Activated CD4-positive, alpha-beta T cell treated with anti-CD3 and anti-CD28 coated beads for 36 hours (primary cell): Measurements from ENCODE around the gene KIF21B. TPM values are rescaled to one million over a fixed set of nuclear protein-coding genes. Genes with fewer than 3 reads are reported as not detected.

Source experiments
- ATAC-seq: fragments of 200-7000 bp; cut with Tn5 transposase; one replicate; pipeline ENCODE4 v1.10.0; 2021; ENCODE audit warnings: mild to moderate bottlenecking, moderate library complexity
- CTCF ChIA-PET: fragments of 350-600 bp; sonication (Branson Sonifier 250); formaldehyde crosslinking; loops from one replicate; lab custom pipeline; 2021; ENCODE audit warnings: antibody characterized with exemption; lab: Charles Lee
- POLR2A ChIA-PET: fragments of 350-600 bp; sonication (Branson Sonifier 250); formaldehyde crosslinking; loops from one replicate; lab custom pipeline; 2021; ENCODE audit warnings: antibody characterized with exemption, inconsistent platforms; lab: Charles Lee
- DNase-seq: peaks from one replicate; pipeline ENCODE4 v3.0.0-alpha.2; 2020
- H3K27ac Mint-ChIP-seq: one replicate; pipeline ENCODE4 v1.8.0; 2021; ENCODE audit warnings: mixed read lengths
- H3K27me3 Mint-ChIP-seq: one replicate; pipeline ENCODE4 v1.8.0; 2021; ENCODE audit warnings: mixed read lengths
- H3K36me3 Mint-ChIP-seq: one replicate; pipeline ENCODE4 v1.8.0; 2021; ENCODE audit warnings: low read depth, mixed read lengths
- H3K4me1 Mint-ChIP-seq: one replicate; pipeline ENCODE4 v1.8.0; 2021; ENCODE audit warnings: mixed read lengths
- H3K4me3 Mint-ChIP-seq: one replicate; pipeline ENCODE4 v1.8.0; 2021; ENCODE audit warnings: mild to moderate bottlenecking, moderate library complexity, mixed read lengths
- H3K9me3 Mint-ChIP-seq: one replicate; pipeline ENCODE4 v1.8.0; 2021; ENCODE audit warnings: low read depth, mixed read lengths
- intact Hi-C, 2 experiments: fragments of 100-400 bp; cut with DNase I in 1 of 2; cut with micrococcal nuclease in 1 of 2; formaldehyde crosslinking; loops; one replicate each; pipeline versions ENCODE4 v1.14.2 to v1.15.1; 2022 to 2024; cut with DNase I, micrococcal nuclease
- total RNA-seq, 2 experiments: library from RNA; stranded (reverse); gene quantifications; one replicate each; pipeline ENCODE4 v1.2.3, GENCODE V29; 2021

Gene KIF21B
- total RNA-seq, 2 experiments from 2014 or later = 62.8 to 67.1 TPM

DNA sequence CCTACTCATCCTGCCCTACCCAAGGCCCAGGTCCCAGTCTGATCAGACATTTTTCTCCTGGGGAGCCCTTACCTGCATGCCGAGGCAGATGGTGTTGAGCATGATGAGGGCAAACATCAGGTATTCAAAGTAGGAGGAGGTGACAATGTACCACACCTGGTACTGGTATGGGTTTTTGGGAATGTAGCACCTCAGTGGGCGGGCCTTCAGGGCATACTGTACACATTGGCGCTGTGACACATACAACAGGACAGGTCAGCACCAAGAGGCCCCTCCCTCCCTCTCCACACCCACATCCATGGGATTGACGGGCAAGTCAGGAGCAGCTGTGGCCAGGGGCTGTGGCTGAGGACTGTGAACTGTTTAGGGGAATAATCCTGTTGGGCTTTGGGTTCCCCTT, 37.1 kb upstream of the KIF21B start:
- Mint-ChIP-seq H3K27me3 (no peaks in the 10 kb centered on the region), H3K27ac (no peak overlapping the region), H3K4me1 (peaks cover 17% of the 10 kb centered on the region), H3K9me3 (no peaks in the 10 kb centered on the region), H3K4me3 (no peak overlapping the region), H3K36me3 (no peaks in the 10 kb centered on the region)
- intact Hi-C loops = no loop called here
- ChIA-PET POLR2A (no interaction called here), CTCF (no interaction called here)
- DNase-seq (no peak), ATAC-seq (no peak)

GRCh38 chr1:201059871-201060555, 36.5 kb upstream of the KIF21B start:
- Mint-ChIP-seq H3K36me3 (no peaks in the 10 kb centered on the region), H3K4me1 (peaks cover 17% of the 10 kb centered on the region), H3K27me3 (no peaks in the 10 kb centered on the region), H3K4me3 (no peak overlapping the region), H3K9me3 (no peaks in the 10 kb centered on the region), H3K27ac (no peak overlapping the region)
- no peak for ATAC-seq
- intact Hi-C loops = no loop called here
- ChIA-PET POLR2A (no interaction called here), CTCF (interaction anchor here (0.6 to 1.0 kb wide), 3 partner anchors 32 to 438 kb away, joined by 3 to 4 read pairs (median 3); no protein-coding TSS in a partner anchor)
- DNase-seq = no peak

DNA sequence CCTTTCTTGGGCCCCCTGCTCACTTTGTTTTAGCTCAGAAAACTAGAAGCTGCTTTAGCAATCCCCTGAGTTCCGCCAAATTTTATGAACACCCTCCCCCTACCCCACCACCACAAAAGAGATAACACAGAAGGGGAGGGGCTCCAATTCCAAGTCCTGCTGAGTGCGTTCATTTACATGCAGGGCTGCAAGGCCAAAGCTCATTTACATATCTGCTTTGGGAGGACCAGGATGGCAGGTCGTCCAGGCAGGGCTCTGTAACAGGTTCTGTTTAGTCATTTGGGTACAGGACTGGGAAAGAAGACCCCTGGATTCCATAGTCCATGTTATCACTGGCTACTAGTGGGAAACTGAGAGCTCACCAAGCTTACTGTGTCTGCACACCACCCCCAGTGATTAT, 35.9 kb upstream of the KIF21B start:
- DNase-seq (no peak), ATAC-seq (no peak)
- POLR2A ChIA-PET = no interaction called here
- intact Hi-C loops = no loop called here
- Mint-ChIP-seq H3K27me3 (no peaks in the 10 kb centered on the region), H3K4me3 (no peak overlapping the region), H3K9me3 (no peaks in the 10 kb centered on the region), H3K4me1 (peaks cover 17% of the 10 kb centered on the region), H3K36me3 (no peaks in the 10 kb centered on the region), H3K27ac (no peak overlapping the region)
- CTCF ChIA-PET = interaction anchor here (0.6 to 2.3 kb wide), 5 partner anchors 21 to 437 kb away, joined by 3 to 8 read pairs (median 4); no protein-coding TSS in a partner anchor

GRCh38 chr1:201054091-201054543, 30.6 kb upstream of the KIF21B start:
- ChIA-PET POLR2A (no interaction called here), CTCF (no interaction called here)
- peaks cover 23% of the 10 kb centered on the region for H3K4me1 Mint-ChIP-seq
- no peak for DNase-seq
- H3K9me3 Mint-ChIP-seq = no peaks in the 10 kb centered on the region
- no peak overlapping the region for H3K27ac Mint-ChIP-seq
- H3K27me3 Mint-ChIP-seq = no peaks in the 10 kb centered on the region
- intact Hi-C loops = no loop called here
- no peak overlapping the region for H3K4me3 Mint-ChIP-seq
- no peaks in the 10 kb centered on the region for H3K36me3 Mint-ChIP-seq
- ATAC-seq = no peak

DNA sequence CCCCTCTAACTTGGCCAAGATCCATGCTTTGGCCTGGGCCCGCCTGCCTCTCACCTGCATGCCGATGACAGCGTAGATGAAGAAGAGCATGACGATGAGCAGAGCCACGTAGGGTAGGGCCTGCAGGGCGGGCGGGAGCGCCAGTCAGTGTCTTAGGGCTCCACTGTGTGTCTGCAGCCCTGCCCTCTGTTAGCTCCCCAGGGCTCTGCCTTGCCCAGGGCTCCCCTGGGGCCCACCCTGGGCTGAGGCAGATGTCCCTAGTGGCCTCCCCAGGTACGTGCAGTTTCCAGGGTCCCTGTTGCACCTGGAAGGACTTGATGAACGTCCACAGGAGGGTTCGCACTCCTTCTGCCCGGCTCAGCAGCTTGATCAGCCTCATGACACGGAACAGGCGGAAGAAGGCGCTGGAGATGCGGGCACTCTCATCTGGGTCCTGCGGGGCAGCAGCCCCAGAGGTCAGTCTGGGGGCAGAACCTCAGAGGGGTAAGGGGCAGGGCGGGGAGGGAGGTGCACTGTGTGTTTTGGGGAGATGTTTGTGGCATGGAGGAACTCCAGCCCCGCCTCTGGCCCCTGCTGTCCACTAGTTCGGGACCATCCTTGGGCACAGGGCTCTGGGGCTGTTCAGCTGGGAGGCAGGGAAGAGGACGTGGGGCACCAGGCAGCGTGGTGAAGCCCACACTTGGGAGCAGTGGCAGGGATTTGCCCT, 29.8 kb upstream of the KIF21B start:
- POLR2A ChIA-PET = no interaction called here
- DNase-seq = no peak
- H3K36me3 Mint-ChIP-seq = no peaks in the 10 kb centered on the region
- intact Hi-C loops = no loop called here
- no peak overlapping the region for H3K27ac Mint-ChIP-seq
- no peaks in the 10 kb centered on the region for H3K9me3 Mint-ChIP-seq
- no peak overlapping the region for H3K4me3 Mint-ChIP-seq
- CTCF ChIA-PET = interaction anchor here (1.2 to 1.7 kb wide), 2 partner anchors 72 to 73 kb away, joined by 3 to 5 read pairs; no protein-coding TSS in a partner anchor
- ATAC-seq = no peak
- no peaks in the 10 kb centered on the region for H3K27me3 Mint-ChIP-seq
- H3K4me1 Mint-ChIP-seq = peaks cover 23% of the 10 kb centered on the region

- POLR2A ChIA-PET = no interaction called here
- Mint-ChIP-seq H3K4me1 (peaks cover 6% of the 10 kb centered on the region), H3K27ac (no peak overlapping the region), H3K4me3 (no peak overlapping the region), H3K36me3 (no peaks in the 10 kb centered on the region), H3K9me3 (no peaks in the 10 kb centered on the region), H3K27me3 (no peaks in the 10 kb centered on the region)
- peak; percentile 86 for ATAC-seq
- intact Hi-C loops = no loop called here
- peak; percentile 49 for DNase-seq
- CTCF ChIA-PET = interaction anchor here (0.6 to 1.7 kb wide), 3 partner anchors 29 to 72 kb away, joined by 3 to 5 read pairs (median 3); no protein-coding TSS in a partner anchor
Observed at GRCh38 chr1:201051399-201051798, 27.9 kb upstream of the KIF21B start.

DNA sequence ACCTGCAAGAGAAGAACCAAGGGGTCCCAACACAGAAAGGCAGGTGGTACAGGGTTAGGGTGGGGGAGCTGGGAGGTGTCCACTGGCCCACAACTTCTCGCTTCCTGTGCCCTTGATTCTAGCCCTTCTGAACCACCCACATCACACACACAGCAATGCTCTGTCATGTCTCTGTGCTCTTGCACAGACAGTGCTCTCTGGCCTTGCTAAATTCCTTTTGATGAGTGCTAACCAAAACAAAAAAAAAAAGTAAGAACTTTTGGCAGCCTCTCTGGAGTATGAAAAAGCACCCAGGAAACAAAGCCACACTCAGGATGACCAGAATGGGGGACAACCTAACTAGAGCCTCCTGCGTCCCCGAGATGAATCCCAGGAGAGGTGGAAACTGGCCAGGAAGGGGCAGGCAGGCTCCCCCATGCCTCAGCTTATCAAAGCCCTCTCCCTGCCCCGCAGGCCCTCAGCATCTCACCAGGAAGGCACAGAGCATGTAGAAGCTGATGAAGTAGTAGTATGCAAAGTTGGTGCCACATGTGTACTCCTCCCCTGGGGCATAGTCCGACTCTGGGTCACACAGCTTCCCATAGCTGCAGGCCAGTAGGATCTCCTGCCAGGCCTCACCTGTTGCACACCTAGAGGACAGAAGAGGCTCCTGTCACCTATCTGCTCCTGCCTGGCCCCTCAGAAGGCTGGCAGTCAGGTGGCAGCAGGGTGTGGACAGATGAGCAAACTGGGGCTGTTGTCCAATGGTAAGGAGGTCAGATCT, 27.2 kb upstream of the KIF21B start:
- intact Hi-C loops = no loop called here
- ChIA-PET POLR2A (no interaction called here), CTCF (interaction anchor here (0.6 to 1.6 kb wide), 5 partner anchors 9 to 79 kb away, joined by 3 to 6 read pairs (median 4); no protein-coding TSS in a partner anchor)
- peaks cover 6% of the 10 kb centered on the region for H3K4me1 Mint-ChIP-seq
- H3K9me3 Mint-ChIP-seq = no peaks in the 10 kb centered on the region
- DNase-seq (no peak), ATAC-seq (no peak)
- H3K27me3 Mint-ChIP-seq = no peaks in the 10 kb centered on the region
- H3K36me3 Mint-ChIP-seq = no peaks in the 10 kb centered on the region
- no peak overlapping the region for H3K4me3 Mint-ChIP-seq
- H3K27ac Mint-ChIP-seq = no peak overlapping the region

GRCh38 chr1:201049248-201049831, 25.8 kb upstream of the KIF21B start:
- Mint-ChIP-seq H3K4me3 (no peak overlapping the region), H3K27me3 (no peaks in the 10 kb centered on the region), H3K27ac (no peak overlapping the region), H3K4me1 (peaks cover 6% of the 10 kb centered on the region), H3K36me3 (no peaks in the 10 kb centered on the region), H3K9me3 (no peaks in the 10 kb centered on the region)
- POLR2A ChIA-PET = no interaction called here
- intact Hi-C loops = no loop called here
- CTCF ChIA-PET = interaction anchor here (0.9 to 1.6 kb wide), 3 partner anchors 24 to 77 kb away, joined by 3 to 6 read pairs (median 5); no protein-coding TSS in a partner anchor
- DNase-seq (no peak), ATAC-seq (no peak)

- ChIA-PET POLR2A (no interaction called here), CTCF (interaction anchor here (0.7 to 3.2 kb wide), 6 partner anchors 23 to 311 kb away, joined by 3 to 16 read pairs (median 3); no protein-coding TSS in a partner anchor)
- Mint-ChIP-seq H3K36me3 (no peaks in the 10 kb centered on the region), H3K9me3 (no peaks in the 10 kb centered on the region), H3K4me3 (no peak overlapping the region), H3K27me3 (no peaks in the 10 kb centered on the region), H3K27ac (no peak overlapping the region), H3K4me1 (peaks cover 6% of the 10 kb centered on the region)
- intact Hi-C loops = no loop called here
- DNase-seq (no peak), ATAC-seq (no peak)
Observed at GRCh38 chr1:201048521-201048920, 25.0 kb upstream of the KIF21B start.

DNA sequence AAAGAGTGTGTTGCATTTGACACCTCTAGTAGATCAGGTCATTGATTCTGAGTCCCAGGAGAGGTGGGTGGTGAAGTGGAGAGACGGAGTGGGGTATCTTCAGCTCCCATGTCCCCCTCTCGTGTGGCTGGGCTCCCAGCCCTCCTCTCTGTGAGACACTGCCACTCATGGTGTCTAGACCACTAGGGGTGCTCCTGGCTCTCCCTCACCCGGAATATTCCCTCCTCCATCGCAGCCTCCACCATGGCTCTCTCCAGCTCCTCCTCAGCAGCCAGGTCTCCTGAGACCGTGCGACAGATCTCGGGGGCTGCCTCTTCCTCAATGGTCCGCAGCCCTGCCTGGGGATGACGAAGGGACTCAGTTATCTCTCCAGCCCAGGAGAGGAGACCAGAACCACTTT, 20.6 kb upstream of the KIF21B start:
- ATAC-seq (no peak), DNase-seq (no peak)
- intact Hi-C loops = loop anchor here (5.0 kb wide), 1 partner anchor 422 kb away; the partner anchor contains the start of gene KIF14 (in 2 of the 2)
- no peak overlapping the region for H3K4me3 Mint-ChIP-seq
- no peak overlapping the region for H3K27ac Mint-ChIP-seq
- no peaks in the 10 kb centered on the region for H3K4me1 Mint-ChIP-seq
- ChIA-PET CTCF (interaction anchor here (0.6 to 4.8 kb wide), 4 partner anchors 41 to 76 kb away, joined by 3 to 66 read pairs (median 13); no protein-coding TSS in a partner anchor), POLR2A (interaction anchor here (0.6 kb wide), 1 partner anchor 72 kb away, joined by 3 read pairs; no protein-coding TSS in a partner anchor)
- no peaks in the 10 kb centered on the region for H3K9me3 Mint-ChIP-seq
- no peaks in the 10 kb centered on the region for H3K36me3 Mint-ChIP-seq
- no peaks in the 10 kb centered on the region for H3K27me3 Mint-ChIP-seq
